Left ventricle myocardium inferior (tissue), 1 donor: Measurements from ENCODE around the gene CELF6. TPM values are rescaled to one million over a fixed set of nuclear protein-coding genes. Genes with fewer than 3 reads are reported as not detected.
A peak's percentile ranks its signal among the peaks of the same experiment; 100 is the strongest.

Source experiments
- DNase-seq: peaks from one replicate; pipeline ENCODE4 v3.0.0-alpha.2; 2020
- H3K27ac ChIP-seq: fragments of 200-600 bp; replicated peaks from 2 replicates; pipeline ENCODE4 v1.8.0; 2021
- H3K27me3 ChIP-seq: fragments of 200-600 bp; 2 replicates; pipeline ENCODE4 v1.8.0; 2021; ENCODE audit warnings: low read depth
- H3K36me3 ChIP-seq: fragments of 200-600 bp; 2 replicates; pipeline ENCODE4 v1.8.0; 2021
- H3K4me1 ChIP-seq: fragments of 200-600 bp; 2 replicates; pipeline ENCODE4 v1.8.0; 2021
- H3K4me3 ChIP-seq: fragments of 200-600 bp; 2 replicates; pipeline ENCODE4 v1.8.0; 2021; ENCODE audit warnings: mild to moderate bottlenecking, moderate library complexity
- H3K9me3 ChIP-seq: fragments of 200-600 bp; replicated peaks from 2 replicates; pipeline ENCODE4 v1.8.0; 2021
- CTCF ChIP-seq: fragments of 200-600 bp; IDR thresholded peaks from 2 replicates; pipeline ENCODE4 v1.8.0; 2021; ENCODE audit warnings: antibody characterized with exemption, mild to moderate bottlenecking, borderline replicate concordance
- intact Hi-C: fragments of 100-400 bp; cut with micrococcal nuclease; formaldehyde crosslinking; loops from one replicate; pipeline ENCODE4 v1.11.0; 2022
- total RNA-seq: library from RNA; stranded (reverse); fragmentation: NEBNext Ultra II Directional; extraction: Animal tissue kit (Norgen Biotek cat#: 25700); gene quantifications from one replicate; pipeline ENCODE4 v1.2.1, GENCODE V29; 2021
- donor health status: DM: no; HTN: yes; CAD: no; lungs with severe emphysema.

CELF6 gene
- total RNA-seq, 1 donor from 2014 or later: 1.5 TPM

GRCh38 chr15:72272213-72272996, 47.6 kb downstream of the CELF6 start, which contains the start of gene PARP6:
Gene PARP6, minus strand, starts transcription at chr15:72272554. Its CDS starts 5,077 bp downstream, at chr15:72267477.
- intact Hi-C loops: no loop called here
- no peaks in the 10 kb centered on the region for H3K27me3 ChIP-seq
- peak; percentile 99 for DNase-seq
- peak within 1 kb of the TSS; percentile 94 for H3K27ac ChIP-seq
- no peaks in the 10 kb centered on the region for H3K9me3 ChIP-seq
- H3K4me3 ChIP-seq: peak within 1 kb of the TSS; percentile 94
- H3K4me1 ChIP-seq: peaks cover 36% of the 10 kb centered on the region
- peak; percentile 72 for TF ChIP-seq CTCF
- peaks cover 11% of the 10 kb centered on the region for H3K36me3 ChIP-seq

GRCh38 chr15:72271895-72272212, 48.1 kb downstream of the CELF6 start:
- intact Hi-C loops: no loop called here
- no peak for DNase-seq
- TF ChIP-seq CTCF: no peak

GRCh38 chr15:72271221-72271620, 48.7 kb downstream of the CELF6 start:
- Histone ChIP-seq H3K4me1 (peaks cover 36% of the 10 kb centered on the region), H3K27ac (no peak overlapping the region), H3K36me3 (peaks cover 23% of the 10 kb centered on the region), H3K9me3 (no peaks in the 10 kb centered on the region), H3K4me3 (peak overlapping the region; percentile 94), H3K27me3 (no peaks in the 10 kb centered on the region)
- intact Hi-C loops: no loop called here
- no peak for TF ChIP-seq CTCF
- DNase-seq: no peak

More at GRCh38 chr15:72271895-72272212, 48.1 kb downstream of the CELF6 start:
- Histone ChIP-seq H3K4me3 (peak overlapping the region; percentile 94), H3K27ac (peak overlapping the region; percentile 94), H3K36me3 (peaks cover 17% of the 10 kb centered on the region), H3K9me3 (no peaks in the 10 kb centered on the region), H3K27me3 (no peaks in the 10 kb centered on the region), H3K4me1 (peaks cover 36% of the 10 kb centered on the region)

- TF ChIP-seq CTCF: no peak
- intact Hi-C loops: no loop called here
- no peak overlapping the region for H3K4me3 ChIP-seq
- no peak for DNase-seq
- peaks cover 36% of the 10 kb centered on the region for H3K4me1 ChIP-seq
- no peaks in the 10 kb centered on the region for H3K27me3 ChIP-seq
- no peaks in the 10 kb centered on the region for H3K9me3 ChIP-seq
- no peak overlapping the region for H3K27ac ChIP-seq
- peaks cover 38% of the 10 kb centered on the region for H3K36me3 ChIP-seq
These were observed 50.2 kb downstream of the CELF6 start for GRCh38 chr15:72269739-72270138.

GRCh38 chr15:72265031-72265430, 54.9 kb downstream of the CELF6 start:
- intact Hi-C loops: no loop called here

More at GRCh38 chr15:72265031-72265430, 54.9 kb downstream of the CELF6 start:
- no peak for DNase-seq
- Histone ChIP-seq H3K27ac (no peak overlapping the region), H3K36me3 (peaks cover 85% of the 10 kb centered on the region), H3K27me3 (no peaks in the 10 kb centered on the region), H3K4me3 (no peak overlapping the region), H3K4me1 (peaks cover 6% of the 10 kb centered on the region), H3K9me3 (no peaks in the 10 kb centered on the region)
- TF ChIP-seq CTCF: no peak
